GM12873 (cell line): ENCODE data around the gene TNPO3.

Source experiments
- CTCF ChIP-seq: IDR thresholded peaks from 2 replicates; pipeline ENCODE4 v1.5.1; 2012; ENCODE audit warnings: low read depth, mild to moderate bottlenecking, moderate library complexity, low read length, control low read depth; ENCODE audit not compliant: insufficient read depth; ENCODE audit errors: missing control alignments

The TNPO3 gene

DNA sequence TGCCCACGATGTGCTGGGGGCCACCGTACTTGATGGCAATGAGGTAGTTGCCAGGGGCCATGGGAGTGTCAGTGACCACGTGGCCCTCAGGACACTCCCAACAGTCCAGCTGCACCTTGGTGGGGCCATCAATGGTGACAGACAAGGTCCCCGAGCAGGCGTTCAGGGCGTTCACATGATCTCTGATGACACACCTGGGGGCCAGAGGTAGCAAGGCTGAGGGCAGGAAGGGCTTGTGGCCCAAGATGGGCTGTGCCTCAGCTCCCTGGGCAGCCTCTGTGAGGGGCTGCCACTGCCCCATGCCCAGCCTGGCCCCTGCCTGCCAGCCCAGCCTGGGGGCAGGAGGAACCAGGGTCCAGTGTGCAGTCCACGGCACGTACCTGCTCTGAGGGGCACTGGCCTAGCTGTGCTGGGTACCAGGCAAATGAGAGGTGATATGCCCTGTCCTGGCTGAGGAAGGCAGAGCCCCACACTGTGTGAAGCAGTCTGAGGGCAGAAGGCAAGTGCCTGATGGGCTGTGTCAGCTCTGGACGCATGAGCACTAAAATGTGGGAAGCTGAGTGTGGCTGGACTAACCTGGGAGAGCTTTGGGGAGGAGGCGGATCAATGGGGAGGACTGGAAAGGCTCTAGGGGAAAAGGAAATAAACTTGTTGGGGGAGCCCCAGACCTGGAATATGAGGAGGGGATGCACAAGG lies 140.9 kb downstream of the TNPO3 start:
- TF ChIP-seq CTCF, result no peak

DNA sequence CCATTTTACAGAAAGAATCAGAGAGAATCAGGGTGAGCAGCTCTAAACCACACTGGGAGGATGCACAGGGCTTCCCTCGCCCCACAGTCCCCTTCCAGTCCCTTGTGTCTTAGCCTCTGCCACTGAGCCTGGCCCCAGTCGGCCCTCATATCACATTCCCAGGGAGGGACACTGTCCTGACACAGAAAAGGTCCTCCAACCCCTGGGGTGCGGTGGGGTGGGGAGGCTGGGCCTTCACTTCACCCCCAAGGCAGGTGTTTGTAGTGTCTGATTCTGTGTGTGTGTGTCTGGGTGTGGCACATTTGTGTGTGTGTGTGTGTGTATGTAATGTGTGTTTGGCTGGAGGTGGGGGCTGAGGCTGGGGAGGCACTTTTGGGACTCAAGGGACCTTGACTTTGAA lies 142.6 kb downstream of the TNPO3 start:
- TF ChIP-seq CTCF, result no peak

- TF ChIP-seq CTCF, result no peak
These were observed 143.4 kb downstream of the TNPO3 start for GRCh38 chr7:128911423-128912031.

DNA sequence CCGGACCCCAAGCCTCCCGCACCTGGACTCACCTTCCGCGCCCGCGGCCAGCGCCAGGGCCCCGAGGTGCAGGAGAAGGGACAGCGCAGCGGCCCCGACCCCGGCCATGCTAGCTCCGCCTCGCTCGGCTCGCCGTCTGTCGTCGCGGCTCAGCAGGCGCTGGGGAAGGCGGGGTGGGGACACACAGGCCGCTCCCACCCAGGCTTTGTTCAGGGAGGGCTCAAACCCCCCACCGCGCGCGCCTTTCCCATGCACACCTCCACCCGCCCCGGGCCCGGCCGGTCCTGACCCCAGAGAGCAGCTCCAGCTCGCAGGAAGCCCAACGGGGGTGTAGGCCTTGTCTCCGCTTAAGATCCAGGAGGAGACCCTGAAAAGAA lies 144.4 kb downstream of the TNPO3 start, which contains the start of gene KCP:
KCP (minus strand) TSS at position 141 of the 377 bp plus-strand sequence; CDS start at position 108, 33 bp downstream.
- no peak for TF ChIP-seq CTCF

DNA sequence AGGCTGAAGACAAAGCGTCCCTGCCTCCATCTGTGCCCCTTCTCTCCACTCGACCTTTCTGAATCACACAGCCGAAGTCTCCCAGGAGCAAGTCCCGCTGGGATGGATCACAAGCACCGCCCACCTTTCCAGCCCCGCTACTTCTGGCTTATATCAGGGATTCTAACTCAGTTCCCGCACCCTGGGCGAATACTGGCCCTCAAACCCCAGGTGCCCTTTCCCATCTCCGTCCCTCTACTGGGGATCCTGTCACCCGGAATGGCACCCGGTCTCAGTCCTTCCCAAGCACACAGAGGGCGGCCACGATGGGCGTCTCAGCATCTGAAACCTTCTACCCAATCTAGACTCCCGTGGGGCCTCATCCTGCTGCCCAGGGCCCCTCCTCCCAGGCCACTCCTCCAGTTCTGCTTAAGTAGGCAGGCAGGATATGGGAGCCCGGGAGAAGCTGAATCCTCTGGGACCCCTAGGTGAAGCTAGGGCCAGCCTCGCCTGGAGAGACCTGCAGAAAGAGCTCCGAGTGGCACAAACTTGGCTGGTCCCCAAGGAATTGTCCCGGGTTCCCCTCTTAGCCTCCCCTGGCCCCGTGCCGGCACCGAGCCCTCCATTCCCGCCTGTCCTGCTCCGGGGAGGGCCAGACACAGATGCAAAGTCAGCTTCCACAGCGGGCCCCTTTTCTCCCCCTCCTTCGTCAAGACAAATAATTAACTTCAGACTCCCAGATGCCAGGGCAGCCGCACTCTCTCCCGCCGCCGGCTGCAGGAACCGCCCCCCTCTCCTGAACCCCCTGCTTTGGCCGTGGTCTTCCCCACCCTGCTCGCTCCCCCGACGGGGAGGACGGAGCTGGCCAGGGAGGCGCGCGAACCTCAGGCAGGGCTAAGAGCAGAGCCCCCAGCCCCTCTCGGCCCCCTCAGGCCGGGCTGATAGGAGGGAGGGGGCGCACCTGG lies 145.0 kb downstream of the TNPO3 start:
- no peak for TF ChIP-seq CTCF

DNA sequence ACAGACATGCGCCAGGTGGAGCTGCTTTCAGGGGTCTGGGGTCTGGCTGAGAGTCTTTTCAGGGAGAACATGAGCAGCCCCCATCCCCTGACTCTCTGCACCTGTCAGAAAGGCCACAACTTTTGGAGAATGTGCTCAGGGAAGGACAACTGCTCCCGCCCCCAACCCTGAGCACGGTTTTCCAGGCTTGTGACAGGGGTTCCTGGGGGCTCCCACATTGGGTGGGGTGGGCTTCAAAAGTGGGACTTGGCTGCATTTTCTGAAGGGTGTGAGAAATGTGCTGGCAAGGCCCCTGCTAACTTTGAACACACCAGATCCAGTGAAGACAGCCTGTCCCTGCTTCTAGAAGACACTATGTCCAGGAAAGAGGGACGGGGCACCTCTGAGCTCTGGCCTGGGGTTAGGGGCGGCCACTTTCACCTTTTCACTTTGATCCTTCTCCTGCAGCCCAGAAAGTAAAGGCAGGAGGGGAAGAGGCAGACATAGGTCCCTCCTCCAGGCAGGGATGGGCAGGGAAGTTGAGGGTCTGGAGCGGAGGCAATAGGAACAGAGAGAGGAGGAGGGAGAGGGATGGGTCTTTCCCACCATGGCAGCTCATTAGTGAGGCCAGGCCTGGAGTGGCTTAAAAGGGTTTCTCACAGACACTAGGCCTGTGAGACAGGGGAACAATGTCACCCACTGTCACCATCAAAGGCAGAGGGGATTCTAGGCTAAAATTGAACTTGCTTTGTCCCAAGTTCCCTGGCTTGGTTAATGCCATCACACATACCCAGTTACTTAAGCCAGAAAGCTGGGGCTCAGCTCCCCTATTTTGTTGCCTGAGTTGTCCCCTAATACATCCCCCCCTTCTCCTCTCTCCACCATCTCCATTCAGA lies 145.9 kb downstream of the TNPO3 start:
- TF ChIP-seq CTCF, result no peak
